ENCODE results near the gene OTUB2. TPM values are rescaled to one million over a fixed set of nuclear protein-coding genes. Genes with fewer than 3 reads are reported as not detected.

The OTUB2 gene
- polyA plus RNA-seq, 4 donors = 2.6 to 5.0 (median 4.5) TPM

DNA sequence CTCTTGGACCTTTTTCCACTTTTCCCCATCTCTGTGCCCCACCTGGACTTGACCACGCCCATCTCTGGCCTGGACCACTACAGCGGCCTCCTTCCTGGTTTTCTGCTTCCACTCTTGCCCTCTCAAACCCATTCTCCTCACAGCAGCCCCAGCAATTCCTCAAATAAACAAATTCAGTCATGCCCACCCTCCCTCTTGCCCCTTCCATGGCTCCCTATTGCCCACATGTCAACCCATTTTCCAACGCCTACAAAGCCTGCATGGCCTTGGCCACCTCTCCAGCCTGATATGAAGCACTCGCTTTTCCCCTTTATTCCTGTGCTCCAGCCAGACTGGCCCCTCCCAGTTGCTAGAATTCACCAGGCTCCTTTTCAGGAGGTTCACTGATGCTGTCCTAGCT lies 5.9 kb upstream of the OTUB2 start:
- no peak for DNase-seq (ENCODE audit: low read depth in 4 of 4, low spot score in 3 of 4)

DNA sequence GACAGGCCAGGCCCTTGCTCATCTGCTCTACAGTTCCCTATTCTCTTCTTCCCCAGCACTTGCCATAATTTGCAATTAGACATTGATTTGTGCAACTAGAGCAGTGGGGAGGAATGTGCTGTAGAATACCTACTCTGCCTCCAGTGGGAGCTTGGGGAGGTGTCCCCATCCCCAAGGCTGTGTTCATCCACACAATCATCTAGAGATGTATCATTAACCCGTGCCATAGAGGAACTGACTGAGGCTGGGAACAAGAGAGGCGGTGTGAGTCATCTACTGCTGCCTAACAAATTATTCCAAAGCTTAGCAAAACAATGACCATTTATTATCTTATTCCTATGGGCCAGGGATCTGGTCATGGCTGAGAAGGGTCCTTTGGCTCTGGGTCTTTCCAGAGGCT lies 5.1 kb upstream of the OTUB2 start:
- DNase-seq (ENCODE audit: low read depth in 4 of 4, low spot score in 3 of 4) = no peak

GRCh38 chr14:94021416-94022157 lies 4.6 kb upstream of the OTUB2 start:
- no peak for DNase-seq (ENCODE audit: low read depth in 4 of 4, low spot score in 3 of 4)

DNA sequence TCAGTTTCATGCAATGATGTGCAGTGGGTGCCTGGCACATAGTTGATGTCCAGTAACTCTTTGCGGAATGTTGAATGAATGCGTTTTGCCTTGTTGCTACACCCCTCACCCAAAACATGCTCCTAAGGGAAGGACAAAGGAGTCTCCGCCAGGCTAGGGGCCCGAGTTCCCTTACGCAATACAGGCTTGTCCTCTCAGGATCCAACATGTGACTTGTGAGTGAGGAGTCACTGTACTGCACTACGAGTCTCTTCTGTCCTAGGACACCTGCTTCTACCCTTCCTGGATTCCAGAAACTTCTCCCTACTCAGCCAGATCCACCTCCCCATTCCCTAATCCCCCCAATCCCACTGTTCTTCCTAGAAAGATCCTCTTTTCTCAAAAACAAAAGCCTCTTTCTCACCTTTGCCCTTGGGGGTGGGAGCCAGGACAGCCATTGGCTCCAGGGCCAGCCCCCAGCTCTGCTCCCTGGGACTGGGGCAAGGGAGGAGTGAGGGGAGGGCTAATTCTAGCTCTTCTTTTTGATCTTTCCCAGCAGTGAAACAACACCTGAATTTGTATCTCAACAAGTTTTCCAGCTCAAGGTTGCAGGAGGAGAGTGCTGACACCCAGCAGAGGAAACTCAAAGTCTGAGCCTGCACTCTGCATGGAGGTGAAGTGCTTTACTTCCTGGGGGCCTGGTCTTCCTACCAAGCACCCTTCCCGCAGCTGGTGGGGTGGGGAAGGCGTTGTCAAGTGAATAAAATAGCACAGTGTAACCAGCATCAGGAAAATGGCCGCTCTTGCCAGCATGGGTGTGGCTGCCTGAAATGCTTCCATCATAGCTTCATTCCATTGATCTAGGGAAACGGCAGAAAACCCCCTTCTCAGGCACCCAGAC lies 3.4 kb upstream of the OTUB2 start:
- no peak for DNase-seq (ENCODE audit: low read depth in 4 of 4, low spot score in 3 of 4)

- no peak for DNase-seq (ENCODE audit: low read depth in 4 of 4, low spot score in 3 of 4)
Observed at GRCh38 chr14:94024549-94024948, 1.6 kb upstream of the OTUB2 start.

- no peak for DNase-seq (ENCODE audit: low read depth in 4 of 4, low spot score in 3 of 4)
Observed at GRCh38 chr14:94025720-94026119, 420 bp upstream of the OTUB2 start.

GRCh38 chr14:94026889-94027469 lies 839 bp downstream of the OTUB2 start:
- DNase-seq (ENCODE audit: low read depth in 4 of 4, low spot score in 3 of 4) = no peak

DNA sequence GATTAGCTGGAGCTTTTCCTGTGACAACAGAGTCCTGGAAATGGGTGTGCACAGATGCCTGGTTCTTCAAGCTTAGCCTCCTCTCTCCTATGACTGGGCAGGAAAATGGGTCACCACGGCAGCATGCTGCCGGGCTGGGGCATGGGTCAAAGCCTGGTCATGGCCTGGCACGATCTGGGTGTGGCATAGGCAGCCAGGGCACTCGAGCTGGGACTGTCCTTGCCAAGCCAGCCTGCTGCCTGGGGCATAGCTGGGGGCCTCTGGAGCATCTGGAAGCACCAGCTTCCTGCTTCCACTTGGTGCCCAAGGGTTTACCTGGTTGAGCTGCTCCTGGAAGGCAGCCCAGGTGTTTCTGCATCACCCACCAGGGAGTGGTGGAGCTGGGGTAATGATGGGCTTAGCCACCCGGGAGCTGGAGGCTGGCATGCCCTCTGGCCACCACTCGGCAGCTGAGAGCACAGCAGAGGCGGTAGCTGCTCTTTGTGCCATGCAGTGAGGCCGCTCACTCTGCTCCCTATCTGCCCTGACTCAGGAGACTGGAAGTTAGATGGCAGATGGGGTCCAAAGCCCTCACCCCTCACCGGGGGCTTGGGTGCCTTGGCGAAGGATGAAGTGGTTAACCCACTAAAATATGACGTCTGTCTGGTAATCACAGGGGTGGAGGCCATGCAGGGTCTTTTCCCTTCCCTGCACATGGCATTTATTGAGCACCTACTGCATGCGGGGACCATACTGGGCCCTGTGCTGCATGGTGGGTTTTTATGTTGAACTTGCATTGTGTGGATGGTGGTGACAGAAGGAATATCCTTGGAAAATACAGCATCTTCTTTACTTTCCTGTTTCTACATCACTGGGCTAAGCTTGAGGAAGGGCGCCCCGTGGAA lies 1.7 kb downstream of the OTUB2 start:
- DNase-seq (ENCODE audit: low read depth in 4 of 4, low spot score in 3 of 4) = no peak

GRCh38 chr14:94028450-94028826 lies 2.3 kb downstream of the OTUB2 start:
- DNase-seq (ENCODE audit: low read depth in 4 of 4, low spot score in 3 of 4) = no peak

GRCh38 chr14:94029265-94029664 lies 3.1 kb downstream of the OTUB2 start:
- no peak for DNase-seq (ENCODE audit: low read depth in 4 of 4, low spot score in 3 of 4)

GRCh38 chr14:94029671-94030203 lies 3.6 kb downstream of the OTUB2 start:
- no peak for DNase-seq (ENCODE audit: low read depth in 4 of 4, low spot score in 3 of 4)

DNA sequence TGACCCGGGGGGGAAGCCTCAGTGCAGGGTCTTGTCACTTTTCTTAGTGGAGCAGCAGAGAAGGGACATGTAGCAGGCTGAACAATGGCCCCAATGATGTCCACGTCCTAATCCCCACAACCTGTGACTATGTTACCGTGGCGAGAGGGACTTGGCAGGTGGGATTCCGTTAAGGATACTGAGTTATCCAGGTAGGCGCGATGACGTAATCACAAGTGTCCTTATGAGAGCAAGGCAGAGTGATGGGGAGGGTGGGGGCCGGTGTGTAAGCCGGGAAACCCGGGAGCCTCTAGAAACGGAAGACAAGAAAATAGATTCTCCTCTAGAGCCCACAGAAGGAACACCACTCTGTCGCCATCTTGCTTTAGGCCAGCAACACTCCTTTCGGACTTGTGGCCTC lies 4.4 kb downstream of the OTUB2 start:
- DNase-seq (ENCODE audit: low read depth in 4 of 4, low spot score in 3 of 4) = no peak

DNA sequence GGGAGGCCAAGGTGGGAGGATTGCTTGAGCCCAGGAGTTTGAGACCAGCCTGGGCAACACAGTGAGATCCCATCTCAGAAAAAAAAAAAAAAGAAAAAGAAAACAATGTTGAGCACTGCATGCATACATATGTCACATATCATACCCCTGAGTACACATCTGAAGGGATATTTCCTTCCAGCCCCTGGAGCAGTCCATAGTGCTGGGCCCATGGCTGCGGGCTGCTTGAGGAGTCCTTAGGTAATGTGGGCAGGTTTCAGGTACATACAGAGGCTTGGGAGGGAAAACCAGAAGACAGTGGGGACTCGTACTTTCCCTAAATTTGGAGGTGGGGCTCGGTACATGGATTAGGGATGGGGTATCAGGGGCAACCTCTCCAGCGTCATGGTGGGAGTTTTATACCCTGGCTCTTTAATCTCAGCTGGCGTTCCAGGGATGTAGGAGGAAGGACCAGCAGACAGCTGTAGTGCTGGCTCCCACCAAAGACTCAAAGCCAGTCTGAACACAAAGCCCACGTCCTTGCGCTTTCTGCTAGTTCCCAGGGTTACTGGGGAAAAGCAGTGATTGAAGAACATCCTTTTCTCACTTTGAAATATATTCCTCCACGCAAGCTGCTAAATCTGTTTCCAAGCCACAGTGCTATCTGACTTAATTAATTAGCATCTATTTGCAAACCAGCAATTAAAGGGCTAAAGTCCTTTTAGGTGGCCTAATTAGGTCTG lies 5.2 kb downstream of the OTUB2 start:
- no peak for DNase-seq (ENCODE audit: low read depth in 4 of 4, low spot score in 3 of 4)

DNA sequence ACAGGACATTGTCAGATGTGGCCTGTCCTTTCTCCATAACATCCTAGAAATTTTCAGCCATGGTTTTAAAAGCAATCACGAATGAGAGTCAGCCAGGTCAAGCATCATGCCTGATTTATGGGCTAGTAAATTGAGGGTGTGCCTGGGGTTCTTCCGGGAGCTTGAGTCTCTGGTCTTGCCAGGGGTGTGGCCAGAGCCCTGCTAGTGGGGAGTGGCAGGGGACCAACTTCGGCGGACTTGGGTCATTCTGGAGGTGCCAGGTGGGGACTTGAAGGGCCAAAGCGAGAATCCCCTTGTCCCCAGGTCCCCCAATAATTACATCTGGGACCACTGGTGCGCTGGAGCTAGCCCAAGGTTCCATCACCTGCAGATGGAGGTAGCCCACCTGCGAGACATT lies 5.7 kb downstream of the OTUB2 start:
- no peak for DNase-seq (ENCODE audit: low read depth in 4 of 4, low spot score in 3 of 4)

- DNase-seq (ENCODE audit: low read depth in 4 of 4, low spot score in 3 of 4) = no peak
Observed at GRCh38 chr14:94034886-94035285, 8.7 kb downstream of the OTUB2 start.

GRCh38 chr14:94036313-94037167 lies 10.4 kb downstream of the OTUB2 start:
- peak in 1 of 4 donors; percentile 33 for DNase-seq (ENCODE audit: low read depth in 4 of 4, low spot score in 3 of 4)

GRCh38 chr14:94037954-94038353 lies 11.8 kb downstream of the OTUB2 start:
- DNase-seq (ENCODE audit: low read depth in 4 of 4, low spot score in 3 of 4) = no peak

DNA sequence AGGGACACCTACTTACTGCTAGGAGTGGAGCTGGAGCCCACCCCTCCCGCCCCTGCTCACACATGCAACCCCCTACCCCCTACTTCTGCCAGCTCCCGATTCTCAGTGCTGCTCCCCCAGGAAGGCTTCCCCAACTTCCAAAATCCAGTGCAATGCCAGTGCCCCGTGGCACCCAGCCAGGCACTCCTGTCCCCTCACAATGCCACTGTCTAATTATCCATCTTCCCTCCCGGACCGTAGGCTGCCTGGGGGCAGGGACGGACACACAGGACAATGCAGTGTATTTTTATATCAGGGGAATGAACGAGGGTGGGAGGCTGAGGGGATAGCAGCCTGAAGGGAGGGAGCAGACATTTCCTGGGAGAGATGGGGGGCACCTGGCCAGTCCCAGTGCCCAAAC lies 12.4 kb downstream of the OTUB2 start:
- no peak for DNase-seq (ENCODE audit: low read depth in 4 of 4, low spot score in 3 of 4)
